Kidney (tissue), 14 donors: ENCODE data around the gene PRPSAP1. TPM values are rescaled to one million over a fixed set of nuclear protein-coding genes. Genes with fewer than 3 reads are reported as not detected.

ENCODE experiments used
- DNase-seq, 5 donors: peaks; one replicate each; pipeline ENCODE4 v3.0.0-alpha.2; 2013 to 2020
- FAIRE-seq: peaks from 2 replicates; lab custom pipeline; 2012; peaks lifted over from hg19 to GRCh38; lab: Jason Lieb, UNC
- H3K27ac ChIP-seq, 2 donors: one replicate each; pipeline ENCODE4 v1.7.0; 2013; ENCODE audit warnings: low read depth in 2 of 2, low read length in 2 of 2, inconsistent platforms in 1 of 2
- H3K27me3 ChIP-seq: one replicate; pipeline ENCODE4 v1.7.1; 2013; ENCODE audit warnings: low read length, inconsistent platforms; ENCODE audit not compliant: control insufficient read depth, insufficient read depth
- H3K36me3 ChIP-seq, 3 donors: one replicate each; pipeline versions ENCODE4 v1.7.0 to v1.7.1; 2013; ENCODE audit warnings: low read length in 3 of 3, control low read depth in 1 of 3, inconsistent platforms in 1 of 3; ENCODE audit not compliant: insufficient read depth in 3 of 3, control insufficient read depth in 2 of 3
- H3K4me1 ChIP-seq, 3 donors: one replicate each; pipeline versions ENCODE4 v1.7.0 to v1.7.1; 2013; ENCODE audit warnings: low read length in 3 of 3, inconsistent platforms in 1 of 3, low read depth in 1 of 3; ENCODE audit not compliant: control insufficient read depth in 2 of 3, insufficient read depth in 2 of 3
- H3K4me3 ChIP-seq, 3 donors: one replicate each; pipeline versions ENCODE4 v1.7.0 to v1.8.1; 2013; ENCODE audit warnings: low read length in 3 of 3, control low read depth in 1 of 3, inconsistent platforms in 1 of 3
- H3K9ac ChIP-seq, 3 donors: one replicate each; pipeline versions ENCODE4 v1.7.0 to v1.7.1; 2013; ENCODE audit warnings: low read length in 3 of 3, control low read depth in 1 of 3, inconsistent platforms in 1 of 3
- H3K9me3 ChIP-seq, 3 donors: one replicate each; pipeline versions ENCODE4 v1.7.0 to v1.7.1; 2013; ENCODE audit warnings: low read length in 3 of 3, control low read depth in 1 of 3, inconsistent platforms in 1 of 3; ENCODE audit not compliant: control insufficient read depth in 2 of 3, insufficient read depth in 1 of 3
- CTCF ChIP-seq: IDR thresholded peaks from 3 replicates; pipeline ENCODE4 v1.5.1; 2012; ENCODE audit warnings: mild to moderate bottlenecking, moderate library complexity, borderline replicate concordance; ENCODE audit not compliant: insufficient read depth; ENCODE audit errors: extremely low read depth
- intact Hi-C: fragments of 100-400 bp; cut with DNase I; formaldehyde crosslinking; loops from one replicate; pipeline ENCODE4 v1.11.1; 2022
- polyA plus RNA-seq: library from polyadenylated mRNA; stranded (reverse); fragments of 350-450 nt; fragmentation: Illumina TruSeq; extraction: RNeasy Lipid Tissue Mini Kit (QIAGEN cat#74804); gene quantifications from one replicate; pipeline ENCODE4 v1.2.3, GENCODE V29; 2014; ENCODE audit warnings: low read depth, low replicate concordance; ENCODE audit not compliant: insufficient read depth
- total RNA-seq: library from RNA; stranded (reverse); fragmentation: NEBNext Ultra II Directional; extraction: Animal tissue kit (Norgen Biotek cat#: 25700); gene quantifications from one replicate; pipeline ENCODE4 v1.2.1, GENCODE V29; 2021
- donor health status: control.
- donor health status: control.
- donor health status: control.
- donor health status: control.
- donor health status: control.
- donor health status: DM: yes; HTN: yes; CAD: no.
- donor health status: Normal renal cell carcinoma (clear cell type).

The PRPSAP1 gene
- total and polyA plus RNA-seq, 2 donors from 2014 or later, result 37.6 to 39.9 TPM

- TF ChIP-seq CTCF, result no peak
- Histone ChIP-seq H3K9me3 (no peaks in the 10 kb centered on the region), H3K9ac (no peak overlapping the region), H3K27ac (no peak overlapping the region), H3K4me1 (peaks cover 0 to 3% (median 3%) of the 10 kb centered on the region in 3 donors), H3K36me3 (no peaks in the 10 kb centered on the region), H3K27me3 (no peaks in the 10 kb centered on the region), H3K4me3 (no peak overlapping the region)
- no peak for FAIRE-seq
- intact Hi-C loops, result no loop called here
- no peak for DNase-seq
Measured at GRCh38 chr17:76371656-76372628, 18.2 kb upstream of the PRPSAP1 start.

GRCh38 chr17:76370261-76370993 is 16.7 kb upstream of the PRPSAP1 start:
- intact Hi-C loops, result no loop called here
- FAIRE-seq, result no peak

DNA sequence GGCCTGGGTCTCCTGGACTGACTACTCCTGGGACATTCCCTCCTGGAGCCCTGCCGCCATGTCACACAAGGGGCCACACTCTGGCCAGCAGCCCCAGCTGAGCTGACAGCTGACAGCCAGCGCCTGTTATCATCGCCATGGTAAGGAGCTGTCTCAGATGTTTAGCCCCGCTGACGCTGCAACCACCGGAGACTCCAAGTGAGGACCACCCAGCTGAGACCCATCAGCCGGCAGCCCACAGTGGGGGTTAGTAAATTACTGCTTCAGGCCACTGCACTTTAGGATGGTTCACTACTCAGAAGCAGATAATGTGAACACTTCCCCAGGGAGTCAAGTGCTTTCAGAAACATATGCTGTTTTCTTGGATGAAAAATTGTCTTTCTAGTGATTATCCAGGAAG is 16.1 kb upstream of the PRPSAP1 start:
- Histone ChIP-seq H3K27ac (no peak overlapping the region), H3K27me3 (no peaks in the 10 kb centered on the region), H3K36me3 (no peaks in the 10 kb centered on the region), H3K4me3 (no peak overlapping the region), H3K4me1 (peaks cover 0 to 3% (median 0%) of the 10 kb centered on the region in 3 donors), H3K9me3 (no peaks in the 10 kb centered on the region), H3K9ac (no peak overlapping the region)
- intact Hi-C loops, result no loop called here
- peak in 4 of 5 donors; percentile 79 to 88 (median 85) for DNase-seq
- FAIRE-seq, result no peak
- TF ChIP-seq CTCF, result no peak

More at GRCh38 chr17:76370261-76370993, 16.7 kb upstream of the PRPSAP1 start:
- no peaks in the 10 kb centered on the region for H3K36me3 ChIP-seq
- H3K9ac ChIP-seq, result no peak overlapping the region
- TF ChIP-seq CTCF, result no peak
- H3K27ac ChIP-seq, result peak overlapping the region; percentile 14 to 46
- no peak overlapping the region for H3K4me3 ChIP-seq
- H3K9me3 ChIP-seq, result no peaks in the 10 kb centered on the region
- no peaks in the 10 kb centered on the region for H3K27me3 ChIP-seq
- H3K4me1 ChIP-seq, result peaks cover 0 to 3% (median 0%) of the 10 kb centered on the region in 3 donors
- DNase-seq, result peak in 3 of 5 donors; percentile 40 to 84 (median 42)
